22Rv1 (cell line): ENCODE data around the gene PEAK1.

Experiments used
- ZFX ChIP-seq: fragments of 450-650 bp; IDR thresholded peaks from 2 replicates; pipeline ENCODE4 v1.6.1; 2017; ENCODE audit warnings: antibody characterized with exemption, borderline replicate concordance
- TF ChIP-seq, protein P1 (sequence below): fragments of 450-650 bp; IDR thresholded peaks from 2 replicates; pipeline ENCODE4 v1.5.1; 2017; ENCODE audit warnings: mild to moderate bottlenecking

DNA sequence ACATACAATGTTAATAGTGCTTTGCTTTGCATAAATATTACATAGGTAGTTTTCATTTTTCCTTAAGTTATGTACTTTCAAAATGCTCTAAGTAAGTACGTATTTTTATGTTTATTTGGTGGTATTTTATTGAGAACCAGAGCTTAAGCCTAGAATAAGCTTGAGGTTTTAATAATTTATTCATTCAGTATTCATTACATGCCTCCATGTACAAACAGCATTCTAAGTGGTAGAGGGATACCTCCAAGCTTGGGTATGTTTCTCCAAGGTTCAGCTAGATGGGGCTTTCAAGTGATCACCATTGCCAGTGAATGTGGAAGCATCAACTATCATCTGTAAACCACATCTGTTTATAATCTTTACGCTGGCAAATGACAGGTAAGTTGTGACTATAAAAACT is 52.3 kb downstream of the PEAK1 start:
- TF ChIP-seq, protein P1, sequence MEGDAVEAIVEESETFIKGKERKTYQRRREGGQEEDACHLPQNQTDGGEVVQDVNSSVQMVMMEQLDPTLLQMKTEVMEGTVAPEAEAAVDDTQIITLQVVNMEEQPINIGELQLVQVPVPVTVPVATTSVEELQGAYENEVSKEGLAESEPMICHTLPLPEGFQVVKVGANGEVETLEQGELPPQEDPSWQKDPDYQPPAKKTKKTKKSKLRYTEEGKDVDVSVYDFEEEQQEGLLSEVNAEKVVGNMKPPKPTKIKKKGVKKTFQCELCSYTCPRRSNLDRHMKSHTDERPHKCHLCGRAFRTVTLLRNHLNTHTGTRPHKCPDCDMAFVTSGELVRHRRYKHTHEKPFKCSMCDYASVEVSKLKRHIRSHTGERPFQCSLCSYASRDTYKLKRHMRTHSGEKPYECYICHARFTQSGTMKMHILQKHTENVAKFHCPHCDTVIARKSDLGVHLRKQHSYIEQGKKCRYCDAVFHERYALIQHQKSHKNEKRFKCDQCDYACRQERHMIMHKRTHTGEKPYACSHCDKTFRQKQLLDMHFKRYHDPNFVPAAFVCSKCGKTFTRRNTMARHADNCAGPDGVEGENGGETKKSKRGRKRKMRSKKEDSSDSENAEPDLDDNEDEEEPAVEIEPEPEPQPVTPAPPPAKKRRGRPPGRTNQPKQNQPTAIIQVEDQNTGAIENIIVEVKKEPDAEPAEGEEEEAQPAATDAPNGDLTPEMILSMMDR: no peak
- TF ChIP-seq ZFX: no peak
